ENCODE results near the gene TRABD.
"Not testable (repeated sequence)": the region's sequence is repeated elsewhere in the genome, so short reads cannot be mapped to it uniquely, and the experiment has no call there.

TRABD gene, protein sequence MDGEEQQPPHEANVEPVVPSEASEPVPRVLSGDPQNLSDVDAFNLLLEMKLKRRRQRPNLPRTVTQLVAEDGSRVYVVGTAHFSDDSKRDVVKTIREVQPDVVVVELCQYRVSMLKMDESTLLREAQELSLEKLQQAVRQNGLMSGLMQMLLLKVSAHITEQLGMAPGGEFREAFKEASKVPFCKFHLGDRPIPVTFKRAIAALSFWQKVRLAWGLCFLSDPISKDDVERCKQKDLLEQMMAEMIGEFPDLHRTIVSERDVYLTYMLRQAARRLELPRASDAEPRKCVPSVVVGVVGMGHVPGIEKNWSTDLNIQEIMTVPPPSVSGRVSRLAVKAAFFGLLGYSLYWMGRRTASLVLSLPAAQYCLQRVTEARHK

DNA sequence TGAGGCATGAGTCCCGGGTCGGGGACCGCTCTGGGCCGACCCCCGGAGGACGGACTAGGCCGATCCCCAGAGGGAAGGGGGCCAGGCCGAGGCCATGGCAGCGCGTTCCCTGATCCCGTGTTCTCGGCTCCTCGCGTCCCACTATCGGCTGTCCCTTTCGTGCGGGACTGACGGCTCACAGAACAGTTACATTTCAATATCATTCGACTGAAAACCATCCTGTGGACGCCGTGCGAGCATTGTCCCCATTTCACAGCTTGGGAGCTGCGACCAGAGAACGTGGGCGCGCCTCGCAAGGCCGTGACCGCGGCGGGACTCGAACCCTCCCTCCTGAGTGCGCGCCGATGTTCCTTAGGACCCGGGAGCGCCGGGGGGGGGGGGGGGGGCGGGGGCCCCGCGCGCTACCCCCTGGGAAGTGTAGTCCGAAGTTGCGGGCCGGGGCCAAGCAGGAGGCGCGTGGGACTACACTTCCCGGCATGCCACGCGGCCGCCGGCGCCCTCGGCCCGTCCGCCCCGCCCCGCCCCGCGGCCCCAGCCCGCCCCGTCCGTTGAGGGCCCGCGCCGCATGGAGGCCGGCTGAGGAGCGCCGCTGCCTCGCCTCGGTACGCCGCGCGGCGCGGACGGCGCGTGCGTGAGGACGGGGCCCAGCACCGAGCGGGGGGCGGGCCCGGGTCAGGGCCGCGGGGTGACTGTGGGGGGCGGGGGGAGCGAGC lies at the start of gene TRABD:
TSS of gene TRABD (plus strand) at position 539 of the 713 bp plus-strand sequence. CDS start 7,148 bp downstream, outside the sequence.
- peak within 1 kb of the TSS; percentile 80 for H3K27ac ChIP-seq
- TF ChIP-seq ZFX (IDR thresholded peaks at IDR 0.05; ENCODE audit: borderline replicate concordance) = no peak
- TF ChIP-seq, protein P1, sequence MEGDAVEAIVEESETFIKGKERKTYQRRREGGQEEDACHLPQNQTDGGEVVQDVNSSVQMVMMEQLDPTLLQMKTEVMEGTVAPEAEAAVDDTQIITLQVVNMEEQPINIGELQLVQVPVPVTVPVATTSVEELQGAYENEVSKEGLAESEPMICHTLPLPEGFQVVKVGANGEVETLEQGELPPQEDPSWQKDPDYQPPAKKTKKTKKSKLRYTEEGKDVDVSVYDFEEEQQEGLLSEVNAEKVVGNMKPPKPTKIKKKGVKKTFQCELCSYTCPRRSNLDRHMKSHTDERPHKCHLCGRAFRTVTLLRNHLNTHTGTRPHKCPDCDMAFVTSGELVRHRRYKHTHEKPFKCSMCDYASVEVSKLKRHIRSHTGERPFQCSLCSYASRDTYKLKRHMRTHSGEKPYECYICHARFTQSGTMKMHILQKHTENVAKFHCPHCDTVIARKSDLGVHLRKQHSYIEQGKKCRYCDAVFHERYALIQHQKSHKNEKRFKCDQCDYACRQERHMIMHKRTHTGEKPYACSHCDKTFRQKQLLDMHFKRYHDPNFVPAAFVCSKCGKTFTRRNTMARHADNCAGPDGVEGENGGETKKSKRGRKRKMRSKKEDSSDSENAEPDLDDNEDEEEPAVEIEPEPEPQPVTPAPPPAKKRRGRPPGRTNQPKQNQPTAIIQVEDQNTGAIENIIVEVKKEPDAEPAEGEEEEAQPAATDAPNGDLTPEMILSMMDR (IDR thresholded peaks at IDR 0.05) = no peak

DNA sequence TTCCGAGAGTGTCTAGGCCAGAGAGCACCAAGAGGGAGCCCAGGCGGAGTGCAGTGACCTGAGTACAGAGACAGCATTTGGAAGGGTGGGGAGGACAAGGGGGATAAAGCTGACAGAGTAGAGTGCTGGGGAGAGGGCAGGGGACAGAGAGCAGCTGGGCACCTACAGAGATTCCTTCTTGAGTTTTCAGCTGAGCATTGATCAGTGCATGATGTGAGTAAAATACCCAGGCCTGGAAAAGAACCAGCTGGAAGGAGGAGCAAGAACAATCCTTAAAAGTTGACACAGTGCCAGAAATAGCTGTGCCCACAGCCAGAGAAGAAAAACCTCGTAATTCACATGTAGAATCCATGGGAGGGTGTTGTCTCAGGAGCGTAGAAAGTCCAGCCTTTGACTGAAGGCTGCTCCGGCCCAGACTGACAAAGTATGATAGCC lies 49.1 kb upstream of the TRABD start:
- no peak overlapping the region for H3K27ac ChIP-seq
- no peak for TF ChIP-seq ZFX (IDR thresholded peaks at IDR 0.05; ENCODE audit: borderline replicate concordance)
- TF ChIP-seq, protein P1 (IDR thresholded peaks at IDR 0.05) = no peak

DNA sequence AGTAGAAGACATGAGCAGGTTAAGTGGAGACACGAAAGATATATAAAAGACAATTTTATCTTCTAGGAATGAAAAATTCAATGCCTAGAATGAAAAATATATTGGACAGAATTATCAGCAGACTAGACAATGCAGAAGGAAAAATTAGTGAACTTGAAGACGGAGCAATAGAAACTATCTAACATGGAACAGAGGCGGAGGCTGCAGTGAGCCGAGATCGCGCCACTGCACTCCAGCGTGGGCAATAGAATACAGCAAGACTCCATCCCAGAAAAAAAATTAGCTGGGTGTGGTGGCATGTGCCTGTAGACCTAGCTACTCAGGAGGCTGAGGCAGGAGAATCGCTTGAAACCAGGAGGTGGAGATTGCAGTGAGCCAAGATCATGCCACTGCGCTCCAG lies 48.4 kb upstream of the TRABD start:
- H3K27ac ChIP-seq = not testable (repeated sequence)

DNA sequence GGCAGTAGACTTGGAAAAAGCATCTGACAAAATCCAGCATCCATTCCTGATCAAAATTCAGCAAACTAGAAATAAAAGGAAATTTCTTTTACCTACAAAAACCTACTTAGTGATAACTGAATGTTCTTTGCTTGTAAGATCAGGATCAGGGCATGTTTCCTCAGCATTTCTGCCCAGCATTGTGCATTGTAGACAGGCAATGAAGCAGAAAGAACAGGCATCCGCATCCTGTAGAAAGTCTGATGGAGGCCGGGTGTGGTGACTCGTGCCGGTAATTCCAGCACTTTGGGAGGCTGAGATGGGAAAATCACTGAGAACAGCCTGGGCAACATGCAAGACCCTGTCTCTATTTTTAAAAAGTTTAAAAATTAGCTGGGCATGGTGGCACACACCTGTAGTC lies 47.7 kb upstream of the TRABD start:
- TF ChIP-seq, protein P1 (IDR thresholded peaks at IDR 0.05) = no peak
- TF ChIP-seq ZFX (IDR thresholded peaks at IDR 0.05; ENCODE audit: borderline replicate concordance) = no peak
- no peak overlapping the region for H3K27ac ChIP-seq

DNA sequence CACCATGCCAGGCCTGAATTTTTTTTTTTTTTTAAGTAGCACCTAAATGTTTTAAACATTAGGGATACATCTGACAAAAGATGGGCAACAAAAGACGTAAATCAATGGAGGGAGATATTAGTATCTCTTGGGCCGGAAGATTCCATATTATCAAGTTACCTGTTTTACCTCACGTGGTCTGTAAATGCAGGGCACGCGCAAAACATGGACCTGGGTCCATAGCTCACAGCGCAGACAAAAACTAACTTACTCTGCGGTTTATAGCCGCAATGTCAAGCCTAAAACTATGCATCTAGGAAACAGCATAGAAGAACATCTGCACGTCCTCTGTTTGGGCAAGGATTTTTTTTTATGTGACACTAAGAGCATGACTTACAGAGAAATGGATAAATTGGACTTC lies 46.7 kb upstream of the TRABD start:
- no peak for TF ChIP-seq ZFX (IDR thresholded peaks at IDR 0.05; ENCODE audit: borderline replicate concordance)
- TF ChIP-seq, protein P1 (IDR thresholded peaks at IDR 0.05) = no peak
- H3K27ac ChIP-seq = 0 out of 2 replicates have a peak overlapping the region, but pooled peaks have one; percentile 18

DNA sequence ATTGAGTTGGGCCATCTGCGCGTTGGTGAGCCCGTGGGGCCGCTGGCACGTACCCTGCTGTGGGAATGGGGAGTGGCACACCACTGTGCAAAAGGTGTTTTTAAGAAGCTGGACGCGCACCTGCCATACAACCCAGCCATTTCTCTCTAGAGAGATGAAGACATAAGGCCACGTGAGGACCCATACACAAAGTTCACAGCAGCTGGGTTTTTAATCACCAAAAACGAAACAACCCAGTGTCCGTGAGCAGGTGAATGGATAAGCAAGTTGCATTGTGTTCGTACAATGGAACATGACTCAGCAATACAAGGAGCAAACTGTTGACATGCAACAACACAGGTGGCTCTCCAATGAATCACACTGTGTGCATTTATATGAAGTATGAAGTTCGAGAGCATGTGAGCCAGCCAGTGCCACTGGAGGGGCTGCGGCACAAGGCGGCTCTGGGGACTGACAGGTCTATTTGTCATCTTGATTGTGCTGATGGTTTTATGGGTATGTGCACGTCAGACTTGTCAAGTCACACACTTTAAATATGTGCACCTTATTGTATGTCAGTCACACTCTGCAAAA lies 45.8 kb upstream of the TRABD start:
- H3K27ac ChIP-seq = peak overlapping the region; percentile 18
- TF ChIP-seq ZFX (IDR thresholded peaks at IDR 0.05; ENCODE audit: borderline replicate concordance) = no peak
- TF ChIP-seq, protein P1 (IDR thresholded peaks at IDR 0.05) = no peak

DNA sequence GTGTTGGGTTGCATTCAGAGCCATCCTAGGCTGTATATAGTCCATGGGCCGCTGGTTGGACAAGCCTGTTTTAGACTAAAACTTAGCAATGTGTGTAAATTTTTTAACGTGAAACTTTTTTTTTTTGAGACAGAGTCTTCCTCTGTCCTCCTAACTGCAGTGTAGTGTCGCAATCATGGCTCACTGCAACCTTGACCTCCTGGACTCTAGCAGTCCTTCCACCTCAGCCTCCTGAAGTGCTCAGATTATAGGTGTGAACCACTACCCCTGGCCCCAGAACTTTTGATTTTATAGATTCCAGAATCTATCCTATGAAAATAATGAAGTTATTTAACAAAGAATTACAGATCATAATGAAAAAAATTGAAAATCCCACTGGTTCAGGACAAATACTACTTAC lies 45.1 kb upstream of the TRABD start:
- TF ChIP-seq, protein P1 (IDR thresholded peaks at IDR 0.05) = no peak
- no peak for TF ChIP-seq ZFX (IDR thresholded peaks at IDR 0.05; ENCODE audit: borderline replicate concordance)
- H3K27ac ChIP-seq = peak overlapping the region; percentile 18

All from 22Rv1 (cell line).